Liver (tissue), 9 donors: ENCODE results near the gene TNNC2. TPM values are rescaled to one million over a fixed set of nuclear protein-coding genes. Genes with fewer than 3 reads are reported as not detected.

ENCODE experiments used
- DNase-seq: peaks from one replicate; pipeline ENCODE4 v3.0.0-alpha.2; 2017; ENCODE audit warnings: low spot score
- H3K27ac ChIP-seq, 2 donors: one replicate each; pipeline ENCODE4 v1.7.0; 2013; ENCODE audit warnings: inconsistent platforms in 2 of 2, low read length in 2 of 2, control low read depth in 1 of 2, low read depth in 1 of 2, mild to moderate bottlenecking in 1 of 2
- H3K27me3 ChIP-seq, 4 donors: one replicate each; pipeline versions ENCODE4 v1.6.1 to v1.7.0; 2013; ENCODE audit warnings: low read length in 3 of 4, inconsistent platforms in 1 of 4, mild to moderate bottlenecking in 1 of 4, moderate library complexity in 1 of 4; ENCODE audit not compliant: control insufficient read depth in 4 of 4, insufficient read depth in 4 of 4
- H3K36me3 ChIP-seq, 4 donors: one replicate each; pipeline versions ENCODE4 v1.6.1 to v1.7.0; 2013; ENCODE audit warnings: low read length in 3 of 4, mild to moderate bottlenecking in 3 of 4, low read depth in 1 of 4, moderate library complexity in 1 of 4; ENCODE audit not compliant: control insufficient read depth in 4 of 4, insufficient read depth in 3 of 4
- H3K4me1 ChIP-seq, 4 donors: one replicate each; pipeline versions ENCODE4 v1.6.1 to v1.7.0; 2013; ENCODE audit warnings: low read length in 3 of 4, mild to moderate bottlenecking in 3 of 4, moderate library complexity in 1 of 4; ENCODE audit not compliant: control insufficient read depth in 4 of 4, insufficient read depth in 4 of 4
- H3K4me3 ChIP-seq, 3 donors: one replicate each; pipeline versions ENCODE4 v1.6.1 to v1.7.0; 2013; ENCODE audit warnings: low read length in 3 of 3, control low read depth in 1 of 3, low read depth in 1 of 3, mild to moderate bottlenecking in 1 of 3
- H3K9ac ChIP-seq, 2 donors: one replicate each; pipeline ENCODE4 v1.7.0; 2013; ENCODE audit warnings: low read length in 2 of 2, mild to moderate bottlenecking in 2 of 2, moderate library complexity in 2 of 2, control low read depth in 1 of 2, low read depth in 1 of 2
- H3K9me3 ChIP-seq, 4 donors: one replicate each; pipeline versions ENCODE4 v1.6.1 to v1.7.0; 2013; ENCODE audit warnings: low read length in 3 of 4; ENCODE audit not compliant: control insufficient read depth in 4 of 4
- EGR1 ChIP-seq, 2 donors: IDR thresholded peaks; 2 replicates each; pipeline ENCODE4 v1.6.1; 2016 to 2018; ENCODE audit warnings: antibody characterized with exemption in 2 of 2, low read depth in 2 of 2
- FOXA1 ChIP-seq: IDR thresholded peaks from 2 replicates; pipeline ENCODE4 v1.6.1; 2016; ENCODE audit warnings: antibody characterized with exemption
- FOXA2 ChIP-seq: IDR thresholded peaks from 2 replicates; pipeline ENCODE4 v1.6.1; 2016; ENCODE audit warnings: antibody characterized with exemption
- GABPA ChIP-seq, 2 donors: IDR thresholded peaks in 1 of 2; conservative IDR thresholded peaks in 1 of 2; 2 replicates each; pipeline ENCODE4 v1.6.1; 2016; ENCODE audit warnings: antibody characterized with exemption in 2 of 2, mild to moderate bottlenecking in 1 of 2, moderate library complexity in 1 of 2
- HNF4A ChIP-seq, 2 donors: conservative IDR thresholded peaks; 2 replicates each; pipeline ENCODE4 v1.6.1; 2016; ENCODE audit warnings: antibody characterized with exemption in 2 of 2, mild to moderate bottlenecking in 2 of 2
- HNF4G ChIP-seq: IDR thresholded peaks from 2 replicates; pipeline ENCODE4 v1.6.1; 2016; ENCODE audit warnings: antibody characterized with exemption
- JUND ChIP-seq, 2 donors: IDR thresholded peaks; 2 replicates each; pipeline ENCODE4 v1.6.1; 2016; ENCODE audit warnings: antibody characterized with exemption in 2 of 2
- NR2F2 ChIP-seq: IDR thresholded peaks from 2 replicates; pipeline ENCODE4 v1.6.1; 2016; ENCODE audit warnings: antibody characterized with exemption
- RAD21 ChIP-seq, 2 donors: IDR thresholded peaks; 2 replicates each; pipeline ENCODE4 v1.6.1; 2016; ENCODE audit warnings: antibody characterized with exemption in 2 of 2, mild to moderate bottlenecking in 2 of 2
- RXRA ChIP-seq, 2 donors: IDR thresholded peaks; 2 replicates each; pipeline ENCODE4 v1.6.1; 2017 to 2018; ENCODE audit warnings: antibody characterized with exemption in 2 of 2, mild to moderate bottlenecking in 1 of 2
- SP1 ChIP-seq: IDR thresholded peaks from 2 replicates; pipeline ENCODE4 v1.6.1; 2018; ENCODE audit warnings: antibody characterized with exemption, mild to moderate bottlenecking
- TAF1 ChIP-seq: conservative IDR thresholded peaks from 2 replicates; pipeline ENCODE4 v1.6.1; 2016; ENCODE audit warnings: antibody characterized with exemption, mild to moderate bottlenecking
- YY1 ChIP-seq: IDR thresholded peaks from 2 replicates; pipeline ENCODE4 v1.6.1; 2016; ENCODE audit warnings: antibody characterized with exemption, mild to moderate bottlenecking
- WGBS: extraction: QIAGEN DNeasy Blood & Tissue Kit; methylation state at CpG from one replicate; pipeline ENCODE4 v1.1.7; 2013; 5-methylcytosine and 5-hydroxymethylcytosine counted together
- polyA plus RNA-seq, 2 donors: library from polyadenylated mRNA; stranded (reverse) in 1 of 2; unstranded in 1 of 2; fragments of 200-250 nt in 1 of 2; fragments of >200 nt in 1 of 2; fragmentation: Nextera tagmentation in 1 of 2; extraction: Ambion mirVana in 1 of 2; gene quantifications; one replicate each; pipeline versions ENCODE4 v1.2.1 to v1.2.3, GENCODE V29; 2013 to 2015
- total RNA-seq, 2 donors: library from RNA; depleted of rRNA; stranded (reverse); fragments of >200 nt; gene quantifications; one replicate each; pipeline ENCODE4 v1.2.3, GENCODE V29; 2014
- TF ChIP-seq, protein P1 (sequence below): IDR thresholded peaks from 2 replicates; pipeline ENCODE4 v1.6.1; 2016; ENCODE audit warnings: antibody characterized with exemption
- TF ChIP-seq, protein P2 (sequence below): IDR thresholded peaks from 2 replicates; pipeline ENCODE4 v1.6.1; 2016; ENCODE audit warnings: antibody characterized with exemption
- TF ChIP-seq, protein P3 (sequence below): fragments of 150-350 bp; IDR thresholded peaks from 2 replicates; pipeline ENCODE4 v1.5.1; 2017; ENCODE audit warnings: improper control_type of control experiment, low read depth, low read length; ENCODE audit not compliant: missing input control
- TF ChIP-seq, protein P4 (sequence below): IDR thresholded peaks from 2 replicates; pipeline ENCODE4 v1.6.1; 2016; ENCODE audit warnings: antibody characterized with exemption, mild to moderate bottlenecking
- TF ChIP-seq, protein P5 (sequence below): IDR thresholded peaks from 2 replicates; pipeline ENCODE4 v1.6.1; 2016; ENCODE audit warnings: antibody characterized with exemption
- donor health status: healthy.
- donor health status: healthy.
- donor health status: healthy.
- donor health status: healthy.
- donor health status: healthy.

TNNC2 gene
- total and polyA plus RNA-seq, 4 donors: 0.12 to 0.33 (median 0.31) TPM; not detected in 1

DNA sequence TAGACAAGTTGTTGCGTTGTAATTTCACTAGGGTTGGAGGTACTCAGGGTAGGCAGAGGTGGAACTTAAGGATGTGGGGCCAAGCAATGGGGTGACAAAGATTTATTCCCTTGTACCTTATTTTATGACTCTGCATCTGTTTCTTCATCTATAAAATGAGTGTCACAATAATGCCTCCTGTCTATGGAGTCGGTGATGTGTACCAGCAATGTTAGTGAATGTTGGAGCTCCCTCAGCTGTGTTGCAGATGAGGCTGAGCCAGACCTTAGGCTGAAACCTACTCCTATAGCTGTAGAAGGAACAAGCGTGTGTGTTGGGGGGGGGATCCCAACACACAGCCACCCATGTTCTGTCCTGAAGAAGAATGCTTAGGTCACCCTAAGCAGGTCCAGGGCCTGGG is 10.2 kb downstream of the TNNC2 start:
- H3K4me3 ChIP-seq: no peak overlapping the region
- no peaks in the 10 kb centered on the region for H3K9me3 ChIP-seq
- no peak overlapping the region for H3K27ac ChIP-seq
- TF ChIP-seq YY1 (no peak), JUND (IDR thresholded peaks at IDR 0.05) (no peak), SP1 (no peak), FOXA2 (no peak), TAF1 (no peak), HNF4G (no peak), FOXA1 (no peak), NR2F2 (no peak), RAD21 (IDR thresholded peaks at IDR 0.05) (no peak), EGR1 (IDR thresholded peaks at IDR 0.05; ENCODE audit: low read depth in 2 of 2) (no peak), HNF4A (conservative IDR thresholded peaks at IDR 0.05) (no peak), GABPA (IDR thresholded peaks at IDR 0.05 in 1 of 2, conservative IDR thresholded peaks at IDR 0.05 in 1 of 2) (no peak), RXRA (IDR thresholded peaks at IDR 0.05) (no peak)
- TF ChIP-seq, protein P1, sequence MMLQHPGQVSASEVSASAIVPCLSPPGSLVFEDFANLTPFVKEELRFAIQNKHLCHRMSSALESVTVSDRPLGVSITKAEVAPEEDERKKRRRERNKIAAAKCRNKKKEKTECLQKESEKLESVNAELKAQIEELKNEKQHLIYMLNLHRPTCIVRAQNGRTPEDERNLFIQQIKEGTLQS: no peak
- TF ChIP-seq, protein P2, sequence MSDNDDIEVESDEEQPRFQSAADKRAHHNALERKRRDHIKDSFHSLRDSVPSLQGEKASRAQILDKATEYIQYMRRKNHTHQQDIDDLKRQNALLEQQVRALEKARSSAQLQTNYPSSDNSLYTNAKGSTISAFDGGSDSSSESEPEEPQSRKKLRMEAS: no peak
- TF ChIP-seq, protein P3, sequence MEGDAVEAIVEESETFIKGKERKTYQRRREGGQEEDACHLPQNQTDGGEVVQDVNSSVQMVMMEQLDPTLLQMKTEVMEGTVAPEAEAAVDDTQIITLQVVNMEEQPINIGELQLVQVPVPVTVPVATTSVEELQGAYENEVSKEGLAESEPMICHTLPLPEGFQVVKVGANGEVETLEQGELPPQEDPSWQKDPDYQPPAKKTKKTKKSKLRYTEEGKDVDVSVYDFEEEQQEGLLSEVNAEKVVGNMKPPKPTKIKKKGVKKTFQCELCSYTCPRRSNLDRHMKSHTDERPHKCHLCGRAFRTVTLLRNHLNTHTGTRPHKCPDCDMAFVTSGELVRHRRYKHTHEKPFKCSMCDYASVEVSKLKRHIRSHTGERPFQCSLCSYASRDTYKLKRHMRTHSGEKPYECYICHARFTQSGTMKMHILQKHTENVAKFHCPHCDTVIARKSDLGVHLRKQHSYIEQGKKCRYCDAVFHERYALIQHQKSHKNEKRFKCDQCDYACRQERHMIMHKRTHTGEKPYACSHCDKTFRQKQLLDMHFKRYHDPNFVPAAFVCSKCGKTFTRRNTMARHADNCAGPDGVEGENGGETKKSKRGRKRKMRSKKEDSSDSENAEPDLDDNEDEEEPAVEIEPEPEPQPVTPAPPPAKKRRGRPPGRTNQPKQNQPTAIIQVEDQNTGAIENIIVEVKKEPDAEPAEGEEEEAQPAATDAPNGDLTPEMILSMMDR: no peak
- TF ChIP-seq, protein P4, sequence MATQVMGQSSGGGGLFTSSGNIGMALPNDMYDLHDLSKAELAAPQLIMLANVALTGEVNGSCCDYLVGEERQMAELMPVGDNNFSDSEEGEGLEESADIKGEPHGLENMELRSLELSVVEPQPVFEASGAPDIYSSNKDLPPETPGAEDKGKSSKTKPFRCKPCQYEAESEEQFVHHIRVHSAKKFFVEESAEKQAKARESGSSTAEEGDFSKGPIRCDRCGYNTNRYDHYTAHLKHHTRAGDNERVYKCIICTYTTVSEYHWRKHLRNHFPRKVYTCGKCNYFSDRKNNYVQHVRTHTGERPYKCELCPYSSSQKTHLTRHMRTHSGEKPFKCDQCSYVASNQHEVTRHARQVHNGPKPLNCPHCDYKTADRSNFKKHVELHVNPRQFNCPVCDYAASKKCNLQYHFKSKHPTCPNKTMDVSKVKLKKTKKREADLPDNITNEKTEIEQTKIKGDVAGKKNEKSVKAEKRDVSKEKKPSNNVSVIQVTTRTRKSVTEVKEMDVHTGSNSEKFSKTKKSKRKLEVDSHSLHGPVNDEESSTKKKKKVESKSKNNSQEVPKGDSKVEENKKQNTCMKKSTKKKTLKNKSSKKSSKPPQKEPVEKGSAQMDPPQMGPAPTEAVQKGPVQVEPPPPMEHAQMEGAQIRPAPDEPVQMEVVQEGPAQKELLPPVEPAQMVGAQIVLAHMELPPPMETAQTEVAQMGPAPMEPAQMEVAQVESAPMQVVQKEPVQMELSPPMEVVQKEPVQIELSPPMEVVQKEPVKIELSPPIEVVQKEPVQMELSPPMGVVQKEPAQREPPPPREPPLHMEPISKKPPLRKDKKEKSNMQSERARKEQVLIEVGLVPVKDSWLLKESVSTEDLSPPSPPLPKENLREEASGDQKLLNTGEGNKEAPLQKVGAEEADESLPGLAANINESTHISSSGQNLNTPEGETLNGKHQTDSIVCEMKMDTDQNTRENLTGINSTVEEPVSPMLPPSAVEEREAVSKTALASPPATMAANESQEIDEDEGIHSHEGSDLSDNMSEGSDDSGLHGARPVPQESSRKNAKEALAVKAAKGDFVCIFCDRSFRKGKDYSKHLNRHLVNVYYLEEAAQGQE: no peak
- TF ChIP-seq, protein P5, sequence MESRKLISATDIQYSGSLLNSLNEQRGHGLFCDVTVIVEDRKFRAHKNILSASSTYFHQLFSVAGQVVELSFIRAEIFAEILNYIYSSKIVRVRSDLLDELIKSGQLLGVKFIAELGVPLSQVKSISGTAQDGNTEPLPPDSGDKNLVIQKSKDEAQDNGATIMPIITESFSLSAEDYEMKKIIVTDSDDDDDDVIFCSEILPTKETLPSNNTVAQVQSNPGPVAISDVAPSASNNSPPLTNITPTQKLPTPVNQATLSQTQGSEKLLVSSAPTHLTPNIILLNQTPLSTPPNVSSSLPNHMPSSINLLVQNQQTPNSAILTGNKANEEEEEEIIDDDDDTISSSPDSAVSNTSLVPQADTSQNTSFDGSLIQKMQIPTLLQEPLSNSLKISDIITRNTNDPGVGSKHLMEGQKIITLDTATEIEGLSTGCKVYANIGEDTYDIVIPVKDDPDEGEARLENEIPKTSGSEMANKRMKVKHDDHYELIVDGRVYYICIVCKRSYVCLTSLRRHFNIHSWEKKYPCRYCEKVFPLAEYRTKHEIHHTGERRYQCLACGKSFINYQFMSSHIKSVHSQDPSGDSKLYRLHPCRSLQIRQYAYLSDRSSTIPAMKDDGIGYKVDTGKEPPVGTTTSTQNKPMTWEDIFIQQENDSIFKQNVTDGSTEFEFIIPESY: no peak
- peaks cover 0 to 12% (median 6%) of the 10 kb centered on the region in 4 donors for H3K4me1 ChIP-seq
- no peak overlapping the region for H3K9ac ChIP-seq
- DNase-seq: no peak
- H3K36me3 ChIP-seq: no peaks in the 10 kb centered on the region
- WGBS: 97% methylated on average over 3 of the region's 3 CpGs
- peaks cover 0 to 2% (median 0%) of the 10 kb centered on the region in 4 donors for H3K27me3 ChIP-seq
